ENCODE results near the gene OSBPL2.

DNA sequence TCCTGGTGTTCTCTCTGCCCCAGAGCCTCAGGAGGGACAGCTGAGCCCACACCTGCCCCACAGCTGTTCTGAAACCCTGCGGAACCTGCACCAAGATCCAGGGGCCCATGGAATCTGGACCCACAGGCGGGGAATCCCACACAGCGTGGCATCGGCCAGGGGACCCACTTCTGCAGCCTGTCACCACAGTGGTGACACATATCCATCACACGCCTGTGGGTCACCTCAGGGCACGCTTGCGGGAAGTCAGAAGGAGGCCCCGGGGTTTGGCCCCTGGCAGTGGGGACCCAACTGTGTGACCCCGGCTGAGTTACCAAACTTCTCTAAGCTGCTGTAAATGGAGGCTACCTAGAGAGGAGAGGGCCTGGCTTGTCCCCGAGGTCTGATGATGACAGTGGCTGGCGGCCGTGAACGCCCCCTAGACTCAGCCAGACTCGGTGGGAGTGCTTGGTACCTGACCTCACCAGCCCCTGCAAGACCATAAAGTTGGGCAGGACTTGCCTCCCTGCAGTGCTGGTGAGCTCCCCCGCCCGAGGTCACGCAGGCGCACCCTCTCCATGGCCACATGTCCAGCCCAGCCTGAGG is 16.0 kb upstream of the OSBPL2 start:
- TF ChIP-seq, protein P1, sequence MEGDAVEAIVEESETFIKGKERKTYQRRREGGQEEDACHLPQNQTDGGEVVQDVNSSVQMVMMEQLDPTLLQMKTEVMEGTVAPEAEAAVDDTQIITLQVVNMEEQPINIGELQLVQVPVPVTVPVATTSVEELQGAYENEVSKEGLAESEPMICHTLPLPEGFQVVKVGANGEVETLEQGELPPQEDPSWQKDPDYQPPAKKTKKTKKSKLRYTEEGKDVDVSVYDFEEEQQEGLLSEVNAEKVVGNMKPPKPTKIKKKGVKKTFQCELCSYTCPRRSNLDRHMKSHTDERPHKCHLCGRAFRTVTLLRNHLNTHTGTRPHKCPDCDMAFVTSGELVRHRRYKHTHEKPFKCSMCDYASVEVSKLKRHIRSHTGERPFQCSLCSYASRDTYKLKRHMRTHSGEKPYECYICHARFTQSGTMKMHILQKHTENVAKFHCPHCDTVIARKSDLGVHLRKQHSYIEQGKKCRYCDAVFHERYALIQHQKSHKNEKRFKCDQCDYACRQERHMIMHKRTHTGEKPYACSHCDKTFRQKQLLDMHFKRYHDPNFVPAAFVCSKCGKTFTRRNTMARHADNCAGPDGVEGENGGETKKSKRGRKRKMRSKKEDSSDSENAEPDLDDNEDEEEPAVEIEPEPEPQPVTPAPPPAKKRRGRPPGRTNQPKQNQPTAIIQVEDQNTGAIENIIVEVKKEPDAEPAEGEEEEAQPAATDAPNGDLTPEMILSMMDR (IDR thresholded peaks at IDR 0.05): no peak
- TF ChIP-seq EZH2 (IDR thresholded peaks at IDR 0.05) (no peak), EZH2phosphoT487 (IDR thresholded peaks at IDR 0.05) (no peak)

Data from neural progenitor cell (in vitro differentiated cells).